GM21423 (cell line): ENCODE data around the gene ODAD4.

Experiments
- ATAC-seq: cut with Tn5 transposase; IDR thresholded peaks from one replicate; pipeline ENCODE4 v1.9.1; 2021; ENCODE audit warnings: mild to moderate bottlenecking, moderate library complexity; ENCODE audit not compliant: unreplicated experiment

Gene ODAD4

GRCh38 chr17:41930009-41930832, at the start of gene ODAD4:
Gene ODAD4, plus strand, starts transcription at chr17:41930617. Its CDS starts 107 bp downstream, at chr17:41930724.
- peak; percentile 91 for ATAC-seq

- ATAC-seq: no peak
Measured at GRCh38 chr17:41882756-41883155, 47.7 kb upstream of the ODAD4 start.

GRCh38 chr17:41885733-41886132, 44.7 kb upstream of the ODAD4 start:
- no peak for ATAC-seq

GRCh38 chr17:41888332-41888965, 42.0 kb upstream of the ODAD4 start:
- no peak for ATAC-seq

- no peak for ATAC-seq
Measured at GRCh38 chr17:41891135-41892020, 39.0 kb upstream of the ODAD4 start.

GRCh38 chr17:41892021-41892376, 38.4 kb upstream of the ODAD4 start:
- no peak for ATAC-seq

GRCh38 chr17:41893384-41893783, 37.0 kb upstream of the ODAD4 start:
- ATAC-seq: no peak

GRCh38 chr17:41894791-41895331, 35.6 kb upstream of the ODAD4 start:
- ATAC-seq: no peak

GRCh38 chr17:41895617-41896016, 34.8 kb upstream of the ODAD4 start:
- ATAC-seq: no peak

GRCh38 chr17:41896726-41897125, 33.7 kb upstream of the ODAD4 start:
- no peak for ATAC-seq

- ATAC-seq: no peak
Measured at GRCh38 chr17:41901646-41902045, 28.8 kb upstream of the ODAD4 start.

GRCh38 chr17:41904242-41904841, 26.1 kb upstream of the ODAD4 start:
- ATAC-seq: no peak

- no peak for ATAC-seq
Measured at GRCh38 chr17:41905172-41905571, 25.2 kb upstream of the ODAD4 start.

GRCh38 chr17:41906465-41907184, 23.8 kb upstream of the ODAD4 start:
- no peak for ATAC-seq

GRCh38 chr17:41907185-41907556, 23.2 kb upstream of the ODAD4 start:
- ATAC-seq: no peak

GRCh38 chr17:41907633-41908539, 22.5 kb upstream of the ODAD4 start:
- no peak for ATAC-seq

- no peak for ATAC-seq
Measured at GRCh38 chr17:41909088-41909487, 21.3 kb upstream of the ODAD4 start.

GRCh38 chr17:41910701-41911391, 19.6 kb upstream of the ODAD4 start:
- ATAC-seq: no peak

GRCh38 chr17:41912925-41913324, 17.5 kb upstream of the ODAD4 start:
- no peak for ATAC-seq
